HG03460 (cell line): ENCODE data around the gene ATIC.

Experiments used
- ATAC-seq: cut with Tn5 transposase; IDR thresholded peaks from one replicate; pipeline ENCODE4 v1.9.1; 2021; ENCODE audit not compliant: unreplicated experiment

The ATIC gene

GRCh38 chr2:215314896-215315295 lies 3.0 kb downstream of the ATIC start:
- no peak for ATAC-seq

DNA sequence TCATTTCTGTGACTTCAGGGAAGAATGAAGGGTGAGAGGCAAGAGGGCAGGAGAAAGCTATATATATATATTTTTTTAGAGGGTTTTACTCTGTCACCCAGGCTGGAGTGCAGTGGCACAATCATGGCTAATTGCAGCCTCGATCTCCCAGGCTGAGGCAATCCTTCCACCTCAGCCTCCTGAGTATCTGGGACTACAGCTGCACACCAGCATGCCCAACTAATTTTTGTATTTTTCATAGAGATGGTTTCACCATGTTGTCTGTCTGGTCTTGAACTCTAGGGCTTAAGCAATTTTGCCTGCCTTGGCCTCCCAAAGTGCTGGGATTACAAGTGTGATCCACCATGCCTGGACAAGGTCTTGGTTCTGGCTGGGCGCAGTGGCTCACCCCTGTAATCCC lies 3.4 kb downstream of the ATIC start:
- ATAC-seq, result no peak

DNA sequence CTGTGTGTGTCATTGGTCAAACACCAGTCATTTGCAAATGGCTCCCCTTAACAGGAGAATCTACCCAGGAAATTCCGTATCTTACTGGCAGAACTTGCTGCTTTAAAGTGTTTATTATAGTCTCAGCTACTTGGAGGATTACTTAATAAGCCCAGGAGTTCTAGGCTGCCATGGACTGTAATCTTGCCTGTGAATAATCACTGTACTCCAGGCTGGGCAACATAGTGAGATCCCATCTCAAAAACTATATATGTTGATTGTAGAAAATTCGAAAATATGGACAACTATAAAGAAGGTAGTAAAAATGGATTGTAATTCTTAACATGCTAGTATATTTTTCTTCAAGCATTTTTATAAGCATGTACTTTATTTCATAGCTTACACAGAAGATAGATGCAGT lies 4.5 kb downstream of the ATIC start:
- no peak for ATAC-seq

GRCh38 chr2:215319500-215319899 lies 7.6 kb downstream of the ATIC start:
- no peak for ATAC-seq

DNA sequence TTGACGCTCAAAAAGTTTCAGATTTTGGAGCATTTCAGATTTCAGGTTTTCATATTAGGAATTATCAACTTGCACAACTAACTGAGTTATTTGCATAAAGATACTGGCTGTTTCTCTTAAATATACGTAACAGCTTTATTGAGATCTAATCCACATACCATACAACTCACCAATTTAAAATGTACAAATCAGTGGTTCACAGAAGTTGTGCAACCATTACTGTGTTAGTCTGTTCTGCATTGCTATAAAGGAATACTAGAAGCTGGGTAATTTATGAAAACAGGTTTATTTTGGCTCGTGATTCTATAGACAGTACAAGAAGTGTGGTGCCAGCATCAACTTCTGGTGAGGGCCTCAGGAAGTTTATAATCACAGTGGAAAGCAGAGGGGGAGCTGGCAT lies 8.2 kb downstream of the ATIC start:
- ATAC-seq, result no peak

DNA sequence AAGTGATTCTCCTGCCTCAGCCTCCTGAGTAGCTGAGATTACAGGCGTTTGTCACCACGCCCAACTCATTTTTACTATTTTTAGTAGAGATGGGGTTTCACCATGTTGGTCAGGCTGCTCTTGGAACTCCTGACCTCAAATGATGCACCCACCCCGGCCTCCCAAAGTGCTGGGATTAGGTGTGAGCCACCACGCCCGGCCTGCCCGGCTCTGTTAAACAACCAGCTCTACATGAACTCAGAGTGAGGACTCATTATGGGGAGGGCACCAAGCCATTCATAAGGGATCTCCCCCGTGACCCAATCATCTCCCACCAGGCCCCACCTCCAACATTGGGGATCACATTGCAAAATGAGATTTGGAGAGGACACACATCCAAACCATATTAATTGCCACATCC lies 8.8 kb downstream of the ATIC start:
- ATAC-seq, result no peak

GRCh38 chr2:215324811-215325210 lies 13.0 kb downstream of the ATIC start:
- ATAC-seq, result no peak

GRCh38 chr2:215328066-215328465 lies 16.2 kb downstream of the ATIC start:
- ATAC-seq, result no peak

DNA sequence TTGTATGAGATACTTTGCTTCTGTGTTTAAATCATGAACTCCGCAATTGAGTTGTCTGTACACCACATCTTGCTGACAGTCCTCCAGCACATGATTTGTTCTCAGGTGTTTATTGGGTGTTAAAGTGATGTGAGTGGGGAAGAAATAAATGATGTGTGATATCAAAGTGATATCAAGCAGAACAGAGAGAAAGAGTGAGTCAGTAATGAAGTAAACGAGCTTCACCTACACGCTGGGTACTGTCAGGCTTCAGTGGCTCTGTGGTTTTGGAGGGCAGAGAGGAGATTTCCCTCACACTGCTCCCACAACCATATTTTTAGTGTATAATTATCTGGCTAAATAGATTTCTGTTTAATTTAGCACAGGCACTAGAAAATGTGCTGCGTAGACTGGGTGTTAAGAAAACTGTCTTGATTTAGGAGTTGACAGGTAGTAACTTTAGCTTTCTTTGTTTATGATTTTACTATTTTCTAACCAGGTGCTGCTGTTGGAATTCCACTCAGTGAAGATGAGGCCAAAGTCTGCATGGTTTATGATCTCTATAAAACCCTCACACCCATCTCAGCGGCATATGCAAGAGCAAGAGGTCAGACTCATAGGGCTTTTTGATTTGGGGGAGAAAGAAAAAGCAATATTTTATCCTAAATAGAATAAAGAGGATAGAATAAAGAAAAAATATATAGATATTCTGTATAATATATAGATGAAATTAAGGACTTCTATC lies 21.2 kb downstream of the ATIC start:
- ATAC-seq, result peak; percentile 78

DNA sequence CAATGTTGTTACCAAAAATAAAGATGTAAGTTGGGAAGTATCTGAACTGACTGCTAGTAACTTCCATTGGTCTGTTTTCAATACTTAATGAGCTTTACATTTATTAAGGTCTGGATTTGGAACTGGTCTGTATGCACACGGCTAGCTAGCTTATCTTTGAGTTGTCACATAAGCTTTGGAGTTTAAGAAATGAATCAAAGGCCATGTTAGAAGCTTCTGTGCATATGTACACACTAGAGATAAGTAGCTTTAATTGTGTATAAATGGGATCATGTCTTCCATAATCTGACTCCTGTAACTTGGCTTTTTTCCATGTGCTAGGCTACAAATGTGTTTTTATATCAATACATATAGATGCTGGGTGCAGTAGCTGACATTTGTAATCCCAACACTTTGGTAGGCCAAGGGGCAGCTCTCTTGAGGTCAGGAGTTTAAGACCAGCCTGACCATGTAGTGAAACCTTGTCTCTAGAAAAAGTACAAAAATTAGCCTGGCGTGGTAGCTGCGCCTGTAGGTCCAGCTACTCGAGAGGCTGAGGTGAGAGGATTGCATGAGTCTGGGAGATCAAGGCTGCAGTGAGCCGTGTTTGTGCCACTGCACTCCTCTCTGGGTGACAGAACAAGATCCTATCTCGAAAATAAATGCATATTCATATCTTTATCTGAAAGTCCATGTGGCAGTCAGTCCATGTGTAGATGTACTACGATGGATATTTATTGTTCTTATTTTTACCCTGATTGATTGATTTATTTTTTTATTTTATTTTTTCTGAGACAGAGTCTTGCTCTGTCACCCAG lies 27.2 kb downstream of the ATIC start:
- ATAC-seq, result no peak

DNA sequence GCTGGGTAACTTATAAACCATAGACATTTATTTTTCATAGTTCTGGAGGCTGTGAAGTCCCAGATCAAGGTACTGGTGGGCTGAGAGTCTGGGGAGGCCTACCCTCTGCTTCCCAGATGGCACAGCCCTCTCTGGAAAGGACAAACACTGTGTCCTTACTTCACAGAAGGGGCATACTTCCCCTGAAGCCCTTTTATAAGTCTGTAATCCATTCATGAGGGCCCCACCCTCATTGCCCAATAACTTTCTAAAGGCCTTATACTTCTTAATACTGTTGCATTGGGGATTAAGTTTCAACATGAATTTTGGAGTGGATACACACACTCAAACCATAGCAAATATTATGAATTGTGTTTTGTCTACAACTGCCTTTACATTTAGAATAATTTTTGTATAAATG lies 36.0 kb downstream of the ATIC start:
- no peak for ATAC-seq

DNA sequence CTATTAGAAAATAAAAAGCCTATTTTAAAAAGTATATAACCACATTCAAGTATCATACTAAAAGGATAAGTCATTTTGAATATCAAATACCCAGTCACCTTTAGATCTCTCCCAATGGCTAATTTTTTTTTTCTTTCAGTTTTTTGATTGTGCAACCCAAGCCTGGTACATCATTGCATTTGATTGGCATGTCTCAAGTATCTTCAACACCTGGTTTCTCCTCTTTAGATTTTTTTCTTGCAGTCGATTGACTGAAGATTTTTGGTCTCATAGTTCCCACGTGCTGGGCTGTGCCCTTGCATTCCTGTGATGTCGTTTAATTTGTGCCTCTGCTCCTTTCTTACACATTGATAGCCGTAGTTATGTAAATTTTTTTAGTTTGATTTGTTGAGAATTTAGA lies 40.7 kb downstream of the ATIC start:
- no peak for ATAC-seq

GRCh38 chr2:215354771-215355695 lies 43.2 kb downstream of the ATIC start:
- ATAC-seq, result no peak

- ATAC-seq, result no peak
Observed at GRCh38 chr2:215355801-215356200, 43.9 kb downstream of the ATIC start.

- no peak for ATAC-seq
Observed at GRCh38 chr2:215356334-215356947, 44.6 kb downstream of the ATIC start.

GRCh38 chr2:215356948-215357461 lies 45.1 kb downstream of the ATIC start:
- ATAC-seq, result no peak

GRCh38 chr2:215357660-215358059 lies 45.8 kb downstream of the ATIC start:
- ATAC-seq, result no peak

DNA sequence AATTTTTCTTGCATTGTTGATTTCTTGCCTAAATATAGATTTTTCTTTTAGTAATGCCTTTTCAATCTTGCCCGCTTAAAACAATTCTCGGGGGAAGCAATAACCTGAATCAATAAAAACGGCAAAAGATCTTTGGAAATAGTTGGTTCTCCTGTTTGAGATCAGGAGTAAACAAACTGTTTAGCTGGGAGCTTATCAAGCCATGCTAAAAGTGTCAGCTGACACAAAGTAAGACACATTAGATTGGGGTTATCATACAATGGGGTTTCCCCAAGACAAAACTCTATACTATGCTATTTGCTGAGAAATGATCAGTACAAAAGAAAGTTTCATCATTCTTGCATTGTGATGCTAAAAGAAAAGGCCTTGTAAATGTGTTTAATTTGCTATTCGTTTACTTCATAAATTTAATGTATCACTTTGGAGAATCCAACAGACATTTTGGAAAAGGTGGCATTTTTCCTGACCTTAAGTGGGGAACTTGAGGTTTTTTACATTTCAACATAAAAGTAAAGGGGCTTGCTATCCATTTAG lies 46.5 kb downstream of the ATIC start:
- ATAC-seq, result no peak

- no peak for ATAC-seq
Observed at GRCh38 chr2:215358891-215359575, 47.2 kb downstream of the ATIC start.

DNA sequence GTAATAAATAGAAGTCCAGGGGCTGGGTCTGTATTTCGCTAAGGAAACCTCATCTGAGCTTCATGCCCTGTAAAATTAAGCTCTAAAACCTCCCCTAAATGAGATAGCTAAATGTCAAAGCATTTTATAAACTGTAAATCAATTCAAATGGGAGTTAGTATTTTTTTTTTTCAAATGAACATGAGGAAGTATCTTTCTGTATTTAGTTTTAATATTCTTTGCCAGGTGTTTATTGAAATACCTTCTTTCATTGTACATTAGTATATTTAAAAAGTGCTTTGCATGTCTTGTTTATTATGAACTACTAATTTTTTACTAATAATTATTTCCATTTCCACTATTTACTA lies 47.7 kb downstream of the ATIC start:
- no peak for ATAC-seq
